HG03066 (cell line): ENCODE measurements around the gene NFASC.

Source experiments
- ATAC-seq: cut with Tn5 transposase; IDR thresholded peaks from one replicate; pipeline ENCODE4 v1.9.1; 2021; ENCODE audit warnings: low read depth; ENCODE audit not compliant: unreplicated experiment

The NFASC gene

GRCh38 chr1:204885288-204885711, 14.6 kb downstream of the NFASC start:
- ATAC-seq = no peak

GRCh38 chr1:204885790-204886189, 15.1 kb downstream of the NFASC start:
- ATAC-seq = no peak

DNA sequence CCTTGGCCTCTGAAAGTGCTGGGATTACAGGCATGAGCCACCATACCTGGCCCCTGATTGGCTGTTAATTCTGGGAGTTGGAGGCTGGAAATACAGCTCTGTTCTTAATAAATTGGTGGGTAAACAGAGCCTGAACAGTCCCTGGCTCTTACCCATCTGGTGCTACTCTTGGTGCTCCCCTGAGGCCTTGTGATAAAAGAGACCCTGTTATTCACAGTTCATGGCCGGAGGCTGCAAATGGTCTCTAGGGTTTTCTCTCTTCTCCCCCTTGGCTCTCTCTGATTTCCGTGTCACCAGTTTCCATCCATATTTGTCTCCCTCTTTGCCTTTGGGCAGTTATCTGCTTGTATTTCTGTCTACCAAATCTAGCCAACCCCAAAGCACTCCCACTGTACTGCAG, 17.2 kb downstream of the NFASC start:
- ATAC-seq = no peak

DNA sequence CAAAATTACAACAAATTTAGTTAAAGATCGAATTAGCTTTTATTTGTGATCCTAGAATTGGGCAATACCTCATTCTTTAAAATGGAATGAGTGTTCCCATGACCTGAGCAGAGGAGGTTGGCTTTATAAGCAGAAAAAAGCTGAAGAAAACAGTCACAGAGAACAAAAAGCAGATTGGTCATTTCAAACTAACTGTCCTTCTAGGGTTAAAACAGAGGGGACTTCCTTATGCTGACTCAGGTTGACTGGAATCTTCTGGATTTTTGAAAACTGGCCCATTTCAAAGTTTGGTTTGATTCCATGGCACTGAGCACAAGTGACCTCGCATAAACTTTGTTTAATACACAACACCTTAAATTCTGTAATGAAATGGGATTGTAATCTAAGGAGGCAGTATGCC, 17.6 kb downstream of the NFASC start:
- ATAC-seq = no peak

DNA sequence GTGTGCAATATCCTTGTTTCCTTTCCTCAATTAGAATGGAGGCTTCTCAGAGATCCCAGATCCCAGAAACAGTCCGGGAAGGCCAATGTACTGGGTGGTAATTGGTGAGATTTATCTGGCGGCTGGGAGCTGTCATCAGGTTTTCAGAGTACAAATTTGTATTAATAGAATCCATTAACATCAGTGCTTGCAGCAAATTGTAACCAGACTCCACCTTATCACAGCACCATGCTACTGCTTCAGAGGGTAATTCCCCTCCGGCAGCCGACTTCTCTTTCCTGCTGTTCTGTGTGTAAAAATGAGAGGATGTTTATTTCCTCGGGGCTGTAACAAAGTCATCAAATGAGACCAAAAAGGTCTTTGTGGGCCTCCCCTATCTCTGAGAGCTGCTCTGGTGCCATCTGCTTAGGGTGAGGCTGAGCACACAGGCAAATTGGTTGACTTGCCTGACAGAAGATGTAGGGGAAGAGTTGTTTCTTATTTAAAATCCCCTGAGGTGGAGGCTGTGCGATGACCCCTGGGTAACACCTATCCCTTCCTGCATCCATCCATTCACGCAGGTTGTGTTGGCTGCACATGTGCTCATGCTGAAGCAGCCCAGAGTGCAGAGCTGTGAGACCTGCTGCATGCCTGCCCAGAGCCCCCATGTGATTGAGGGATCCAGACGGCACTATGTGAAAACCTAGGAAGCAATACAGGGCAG, 19.2 kb downstream of the NFASC start:
- ATAC-seq = no peak

DNA sequence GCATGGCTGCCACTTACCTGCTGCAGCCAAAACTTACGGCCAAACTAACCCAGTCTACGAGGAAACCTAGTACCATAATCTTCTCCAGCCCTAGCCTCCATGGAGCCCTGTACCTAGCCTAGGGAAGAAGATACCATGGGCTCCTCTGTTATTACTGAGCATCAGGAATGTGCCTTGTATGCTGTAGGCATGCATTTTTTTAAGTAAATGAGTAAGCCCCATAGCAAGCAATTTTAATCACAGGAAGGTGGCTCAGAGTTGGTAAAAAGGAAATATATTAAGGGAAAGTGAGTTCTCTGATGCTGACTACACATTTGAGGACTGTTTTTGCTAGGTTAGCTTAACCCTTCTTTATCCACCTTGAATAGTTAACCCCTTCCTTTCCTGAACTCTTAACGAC, 21.2 kb downstream of the NFASC start:
- no peak for ATAC-seq

DNA sequence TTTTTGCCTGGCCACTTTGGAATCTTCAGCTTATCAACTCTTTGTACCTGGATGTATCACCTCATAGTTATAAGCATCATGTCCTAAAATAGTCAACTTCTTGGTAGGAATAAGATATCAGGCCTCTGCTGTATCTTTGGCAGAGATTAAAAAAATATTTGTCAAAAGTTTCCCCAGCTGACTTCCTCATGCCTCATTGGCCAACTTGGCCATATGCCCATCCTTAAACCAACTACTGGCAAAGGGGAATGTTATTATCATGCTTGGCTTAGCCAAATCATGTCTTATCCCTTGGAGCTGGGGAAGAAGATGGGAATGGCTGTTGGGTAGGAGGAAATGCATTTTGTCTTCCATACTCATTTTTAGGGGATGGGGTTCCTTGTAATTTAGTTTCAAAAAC, 23.4 kb downstream of the NFASC start:
- no peak for ATAC-seq

GRCh38 chr1:204894606-204895005, 23.9 kb downstream of the NFASC start:
- ATAC-seq = no peak

DNA sequence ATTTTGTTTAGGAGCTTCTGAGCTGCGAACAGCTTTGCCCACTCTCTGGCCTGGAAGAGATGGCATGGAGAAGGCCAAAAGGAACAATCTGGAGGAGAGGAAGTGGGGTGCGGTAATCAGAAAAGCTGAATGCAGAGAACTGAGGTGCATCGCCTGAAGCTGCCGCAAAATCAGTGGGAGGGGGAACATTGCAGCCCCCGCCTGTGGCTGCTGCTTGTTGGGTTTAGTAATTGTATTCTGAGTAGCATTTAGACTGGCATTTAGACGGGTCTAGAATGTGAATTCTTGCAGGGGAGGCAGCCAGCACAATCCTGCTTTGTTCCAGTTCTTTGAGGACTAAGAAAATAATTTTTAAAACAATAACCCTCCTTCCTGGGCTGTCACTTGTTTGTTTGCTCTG, 25.4 kb downstream of the NFASC start:
- no peak for ATAC-seq

- ATAC-seq = no peak
These were observed 26.3 kb downstream of the NFASC start for GRCh38 chr1:204896787-204897469.

GRCh38 chr1:204900721-204901120, 30.1 kb downstream of the NFASC start:
- ATAC-seq = no peak

GRCh38 chr1:204902671-204903070, 32.0 kb downstream of the NFASC start:
- no peak for ATAC-seq

GRCh38 chr1:204904228-204904810, 33.7 kb downstream of the NFASC start:
- no peak for ATAC-seq

DNA sequence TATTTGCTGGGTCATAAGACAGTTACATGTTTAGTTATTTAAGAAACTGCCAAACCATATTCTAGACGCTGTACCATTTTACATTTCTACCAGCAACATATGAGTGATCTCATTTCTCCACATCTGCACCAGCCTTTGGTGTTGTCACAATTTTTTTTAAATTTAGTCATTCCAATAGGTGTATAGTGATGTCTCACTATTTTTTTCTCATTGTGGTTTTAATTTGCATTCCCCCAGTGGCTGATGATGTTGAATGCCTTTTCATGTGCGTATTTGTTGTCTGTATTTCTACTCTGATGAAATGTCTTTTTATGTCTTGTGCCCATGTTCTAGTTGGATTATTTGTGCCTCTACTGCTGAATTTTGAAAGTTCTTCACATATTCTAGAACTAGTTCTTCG, 38.4 kb downstream of the NFASC start:
- ATAC-seq = no peak

GRCh38 chr1:204915861-204916495, 45.3 kb downstream of the NFASC start:
- no peak for ATAC-seq

DNA sequence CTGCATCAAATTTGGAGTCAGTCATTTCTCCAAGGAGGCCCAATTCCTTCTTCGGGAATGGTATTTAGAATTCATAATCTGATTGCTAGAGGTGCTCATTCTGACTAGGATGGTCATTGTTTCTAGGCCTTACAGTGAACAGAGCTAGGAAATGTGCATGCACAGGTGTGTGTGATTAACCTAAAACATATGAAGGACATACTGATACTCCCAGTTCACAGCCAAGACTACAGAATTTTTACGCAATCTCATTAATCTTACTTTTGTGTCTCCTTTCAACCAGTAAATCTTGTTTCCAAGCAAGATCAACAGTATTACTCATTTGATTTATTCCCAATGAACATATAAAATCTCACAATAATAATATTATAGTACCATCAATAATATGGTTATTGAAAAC, 47.1 kb downstream of the NFASC start:
- no peak for ATAC-seq

- ATAC-seq = no peak
These were observed 49.8 kb downstream of the NFASC start for GRCh38 chr1:204920511-204920910.

DNA sequence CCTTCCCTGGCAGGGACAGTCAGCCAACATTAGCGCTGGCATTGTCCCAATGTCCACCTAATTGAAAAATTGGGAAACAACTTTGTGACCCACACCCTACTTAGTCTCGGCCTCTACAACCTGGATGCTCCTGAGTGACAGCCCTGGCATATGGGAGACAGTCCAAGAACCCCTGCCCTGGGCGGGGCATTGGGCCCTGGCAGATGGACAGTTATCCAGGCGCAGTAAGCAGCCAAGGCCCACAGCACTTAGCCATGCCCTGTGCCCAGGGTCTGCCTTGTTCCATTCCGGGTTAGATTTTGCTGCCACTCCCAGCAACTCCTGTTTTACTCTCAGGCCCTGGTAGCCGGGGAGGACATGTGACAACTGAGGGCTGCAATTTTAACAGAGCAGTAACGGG, 50.3 kb downstream of the NFASC start:
- ATAC-seq = no peak

- no peak for ATAC-seq
These were observed 51.3 kb downstream of the NFASC start for GRCh38 chr1:204921855-204922516.

GRCh38 chr1:204923201-204923600, 52.5 kb downstream of the NFASC start:
- ATAC-seq = no peak

DNA sequence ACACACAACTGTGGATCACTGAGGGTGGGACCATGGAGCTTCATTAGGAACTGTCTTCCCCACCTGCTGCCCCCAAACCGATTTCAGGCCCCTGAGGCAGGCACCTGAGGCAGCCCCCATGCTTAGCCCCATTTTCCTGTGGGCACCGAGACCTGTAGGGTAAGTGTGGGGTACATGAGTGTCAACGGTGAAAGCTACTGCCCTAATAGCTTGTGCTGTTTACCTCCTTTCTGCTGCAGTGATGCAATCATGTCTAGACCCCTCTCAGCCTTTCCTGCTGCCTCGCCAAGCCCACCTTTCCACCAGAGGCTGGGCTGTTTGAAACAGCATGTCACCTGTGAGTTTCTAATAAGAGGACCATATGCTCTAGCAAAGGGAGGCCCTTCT, 53.0 kb downstream of the NFASC start:
- no peak for ATAC-seq
